Activated T-helper 9 cell treated with anti-CD3 and anti-CD28 coated beads, Interleukin-2, amount 50 U/mL, for 16 hours (primary cell): Measurements from ENCODE around the gene MYMX.
"Not testable (repeated sequence)": the region's sequence is repeated elsewhere in the genome, so short reads cannot be mapped to it uniquely, and the experiment has no call there.

Source experiments
- DNase-seq: peaks from one replicate; pipeline ENCODE4 v3.0.0-alpha.2; 2020; ENCODE audit warnings: low read depth

MYMX gene

GRCh38 chr6:44219815-44220784 is 3.4 kb downstream of the MYMX start:
- DNase-seq = no peak

- no peak for DNase-seq
Measured at GRCh38 chr6:44220913-44221290, 4.2 kb downstream of the MYMX start.

GRCh38 chr6:44221291-44221960 is 4.7 kb downstream of the MYMX start:
- peak; percentile 51 for DNase-seq

- no peak for DNase-seq
Measured at GRCh38 chr6:44221961-44222335, 5.2 kb downstream of the MYMX start.

GRCh38 chr6:44222486-44223318 is 6.0 kb downstream of the MYMX start:
- DNase-seq = no peak

GRCh38 chr6:44223319-44224028 is 6.7 kb downstream of the MYMX start, which contains the start of gene SLC29A1:
TSS of gene SLC29A1 (plus strand) at chr6:44223595. CDS start at chr6:44227314, 3,719 bp downstream.
- peak; percentile 76 for DNase-seq

GRCh38 chr6:44224029-44224964 is 7.6 kb downstream of the MYMX start:
- no peak for DNase-seq

GRCh38 chr6:44224965-44225305 is 8.2 kb downstream of the MYMX start:
- no peak for DNase-seq

- no peak for DNase-seq
Measured at GRCh38 chr6:44225579-44226325, 9.0 kb downstream of the MYMX start.

GRCh38 chr6:44226368-44227147 is 9.8 kb downstream of the MYMX start:
- no peak for DNase-seq

- DNase-seq = no peak
Measured at GRCh38 chr6:44227148-44227793, 10.5 kb downstream of the MYMX start.

GRCh38 chr6:44228031-44228430 is 11.3 kb downstream of the MYMX start:
- no peak for DNase-seq

GRCh38 chr6:44228433-44228832 is 11.7 kb downstream of the MYMX start:
- no peak for DNase-seq

- no peak for DNase-seq
Measured at GRCh38 chr6:44228836-44229235, 12.1 kb downstream of the MYMX start.

GRCh38 chr6:44229376-44230033 is 12.8 kb downstream of the MYMX start:
- no peak for DNase-seq

- DNase-seq = no peak
Measured at GRCh38 chr6:44230034-44230675, 13.4 kb downstream of the MYMX start.

- DNase-seq = not testable (repeated sequence)
Measured at GRCh38 chr6:44231426-44231825, 14.7 kb downstream of the MYMX start.
